GM18505 (cell line): Measurements from ENCODE around the gene VSIG10L2.
"Not testable (repeated sequence)": the region's sequence is repeated elsewhere in the genome, so short reads cannot be mapped to it uniquely, and the experiment has no call there.

Source experiments
- ATAC-seq: cut with Tn5 transposase; IDR thresholded peaks from one replicate; pipeline ENCODE4 v1.9.1; 2021; ENCODE audit not compliant: unreplicated experiment
- POLR2A ChIP-seq: IDR thresholded peaks from 4 replicates; pipeline ENCODE4 v1.6.1; 2011; ENCODE audit warnings: borderline replicate concordance; ENCODE audit not compliant: insufficient read depth, insufficient read length; ENCODE audit errors: extremely low read depth

VSIG10L2 gene

GRCh38 chr11:125945797-125946520 lies at the start of gene VSIG10L2:
Gene VSIG10L2, plus strand, starts transcription at chr11:125946044. Its CDS starts 12 bp downstream, at chr11:125946056.
- TF ChIP-seq POLR2A: no peak

GRCh38 chr11:125901872-125902271 lies 44.0 kb upstream of the VSIG10L2 start:
- no peak for ATAC-seq
- no peak for TF ChIP-seq POLR2A

More at GRCh38 chr11:125945797-125946520, at the start of gene VSIG10L2:
- no peak for ATAC-seq

- ATAC-seq: no peak
- TF ChIP-seq POLR2A: no peak
Observed at GRCh38 chr11:125902277-125902926, 43.4 kb upstream of the VSIG10L2 start.

GRCh38 chr11:125902927-125903710 lies 42.7 kb upstream of the VSIG10L2 start, which contains the start of gene PUS3:
Gene PUS3, minus strand, starts transcription at chr11:125903206. Its CDS starts 6,922 bp downstream, at chr11:125896284.
- TF ChIP-seq POLR2A: peak; percentile 87
- peak; percentile 95 for ATAC-seq

- TF ChIP-seq POLR2A: no peak
- no peak for ATAC-seq
Observed at GRCh38 chr11:125903711-125904659, 41.9 kb upstream of the VSIG10L2 start, which contains the start of gene DDX25. Gene DDX25, plus strand, starts transcription at chr11:125904508. Its CDS starts 10 bp downstream, at chr11:125904518.

- ATAC-seq: no peak
- TF ChIP-seq POLR2A: no peak
Observed at GRCh38 chr11:125904678-125905077, 41.2 kb upstream of the VSIG10L2 start.

GRCh38 chr11:125910226-125910849 lies 35.5 kb upstream of the VSIG10L2 start:
- no peak for ATAC-seq
- TF ChIP-seq POLR2A: no peak

GRCh38 chr11:125914601-125915000 lies 31.2 kb upstream of the VSIG10L2 start:
- not testable (repeated sequence) for ATAC-seq

- no peak for ATAC-seq
- TF ChIP-seq POLR2A: no peak
Observed at GRCh38 chr11:125916683-125917347, 29.0 kb upstream of the VSIG10L2 start.

- ATAC-seq: no peak
- no peak for TF ChIP-seq POLR2A
Observed at GRCh38 chr11:125918140-125918840, 27.6 kb upstream of the VSIG10L2 start.

- ATAC-seq: no peak
- TF ChIP-seq POLR2A: no peak
Observed at GRCh38 chr11:125921042-125921441, 24.8 kb upstream of the VSIG10L2 start.
